ENCODE data around the gene NFS1. TPM values are rescaled to one million over a fixed set of nuclear protein-coding genes. Genes with fewer than 3 reads are reported as not detected.
A peak's percentile ranks its signal among the peaks of the same experiment; 100 is the strongest.

Gene NFS1
- total and polyA plus RNA-seq, 5 experiments from 2014 or later: 8.6 to 25.5 (median 16.6) TPM

GRCh38 chr20:35735826-35736470 lies 36.8 kb upstream of the NFS1 start:
- H3K4me3 Mint-ChIP-seq: peak overlapping the region; percentile 38 to 82 (median 68)
- no peaks in the 10 kb centered on the region for H3K27me3 Mint-ChIP-seq
- ATAC-seq (peak; percentile 16 to 26), DNase-seq (peak in 1 of 10 donors; percentile 9)
- POLR2A ChIA-PET: interaction anchor here (0.6 to 1.7 kb wide), 4 partner anchors 10 to 1971 kb away, joined by 3 to 5 read pairs (median 4); no protein-coding TSS in a partner anchor
- H3K27ac Mint-ChIP-seq: peak overlapping the region in 8 of 10 donors; percentile 7 to 83 (median 61)
- peaks cover 31 to 95% (median 58%) of the 10 kb centered on the region in 3 donors for H3K36me3 Mint-ChIP-seq
- peaks cover 27 to 88% (median 69%) of the 10 kb centered on the region in 4 donors for H3K4me1 Mint-ChIP-seq
- no peaks in the 10 kb centered on the region for H3K9me3 Mint-ChIP-seq

- peak overlapping the region; percentile 9 to 77 (median 68) for H3K4me3 Mint-ChIP-seq
- H3K27ac Mint-ChIP-seq: peak overlapping the region in 8 of 10 donors; percentile 19 to 81 (median 59)
- H3K9me3 Mint-ChIP-seq: no peaks in the 10 kb centered on the region
- ATAC-seq (no peak), DNase-seq (no peak)
- POLR2A ChIA-PET: interaction anchor here (0.6 to 1.7 kb wide), 3 partner anchors 9 to 71 kb away, joined by 3 to 5 read pairs (median 5); no protein-coding TSS in a partner anchor
- H3K4me1 Mint-ChIP-seq: peaks cover 24 to 90% (median 72%) of the 10 kb centered on the region in 4 donors
- peaks cover 24 to 97% (median 54%) of the 10 kb centered on the region in 3 donors for H3K36me3 Mint-ChIP-seq
- H3K27me3 Mint-ChIP-seq: no peaks in the 10 kb centered on the region
Measured at GRCh38 chr20:35734777-35735649, 35.9 kb upstream of the NFS1 start.

GRCh38 chr20:35734374-35734773 lies 35.2 kb upstream of the NFS1 start:
- Mint-ChIP-seq H3K9me3 (no peaks in the 10 kb centered on the region), H3K4me1 (peaks cover 23 to 90% (median 72%) of the 10 kb centered on the region in 4 donors), H3K4me3 (peak overlapping the region; percentile 9 to 75 (median 64)), H3K27ac (peak overlapping the region in 9 of 10 donors; percentile 14 to 79 (median 51)), H3K27me3 (no peaks in the 10 kb centered on the region), H3K36me3 (peaks cover 18 to 97% (median 51%) of the 10 kb centered on the region in 3 donors)
- DNase-seq (peak in 1 of 10 donors; percentile 2), ATAC-seq (no peak)
- POLR2A ChIA-PET: interaction anchor here (0.9 to 1.7 kb wide), 2 partner anchors 38 to 43 kb away, joined by 3 to 5 read pairs; no protein-coding TSS in a partner anchor

GRCh38 chr20:35732644-35732982 lies 33.5 kb upstream of the NFS1 start:
- no peaks in the 10 kb centered on the region for H3K9me3 Mint-ChIP-seq
- no peak for DNase-seq
- peak overlapping the region in 6 of 10 donors; percentile 33 to 80 (median 58) for H3K27ac Mint-ChIP-seq
- H3K27me3 Mint-ChIP-seq: no peaks in the 10 kb centered on the region
- H3K36me3 Mint-ChIP-seq: peaks cover 10 to 96% (median 37%) of the 10 kb centered on the region in 3 donors
- POLR2A ChIA-PET: interaction anchor here (1.7 kb wide), 1 partner anchor 10 kb away, joined by 8 read pairs; the partner anchor contains the start of gene RBM39
- ATAC-seq: no peak
- H3K4me3 Mint-ChIP-seq: peak overlapping the region in 9 of 10 donors; percentile 8 to 75 (median 62)
- H3K4me1 Mint-ChIP-seq: peaks cover 15 to 77% (median 61%) of the 10 kb centered on the region in 4 donors

- no peaks in the 10 kb centered on the region for H3K9me3 Mint-ChIP-seq
- no peaks in the 10 kb centered on the region for H3K27me3 Mint-ChIP-seq
- peak in 1 of 10 donors; percentile 2 for DNase-seq
- H3K4me1 Mint-ChIP-seq: peaks cover 15 to 74% (median 59%) of the 10 kb centered on the region in 4 donors
- peak overlapping the region in 8 of 10 donors; percentile 8 to 87 (median 62) for H3K27ac Mint-ChIP-seq
- H3K36me3 Mint-ChIP-seq: peaks cover 10 to 96% (median 35%) of the 10 kb centered on the region in 3 donors
- ATAC-seq: no peak
- POLR2A ChIA-PET: interaction anchor here (1.7 to 1.8 kb wide), 2 partner anchors 10 kb away, joined by 8 read pairs; partner anchors contain the start of gene RBM39
- H3K4me3 Mint-ChIP-seq: peak overlapping the region; percentile 24 to 74 (median 38)
Measured at GRCh38 chr20:35731862-35732643, 32.9 kb upstream of the NFS1 start.

- H3K36me3 Mint-ChIP-seq: peaks cover 10 to 96% (median 38%) of the 10 kb centered on the region in 3 donors
- peaks cover 16 to 77% (median 62%) of the 10 kb centered on the region in 4 donors for H3K4me1 Mint-ChIP-seq
- H3K4me3 Mint-ChIP-seq: peak overlapping the region in 5 of 10 donors; percentile 5 to 72 (median 38)
- POLR2A ChIA-PET: interaction anchor here (1.8 kb wide), 1 partner anchor 11 kb away, joined by 8 read pairs; the partner anchor contains the start of gene RBM39
- no peaks in the 10 kb centered on the region for H3K27me3 Mint-ChIP-seq
- ATAC-seq (no peak), DNase-seq (no peak)
- peak overlapping the region in 2 of 10 donors; percentile 68 to 71 for H3K27ac Mint-ChIP-seq
- H3K9me3 Mint-ChIP-seq: no peaks in the 10 kb centered on the region
Measured at GRCh38 chr20:35731469-35731788, 32.3 kb upstream of the NFS1 start.

- H3K27ac Mint-ChIP-seq: peak overlapping the region in 2 of 10 donors; percentile 10 to 14
- H3K27me3 Mint-ChIP-seq: no peaks in the 10 kb centered on the region
- peak overlapping the region in 3 of 10 donors; percentile 1 to 26 (median 6) for H3K4me3 Mint-ChIP-seq
- H3K9me3 Mint-ChIP-seq: no peaks in the 10 kb centered on the region
- H3K4me1 Mint-ChIP-seq: peaks cover 15 to 76% (median 58%) of the 10 kb centered on the region in 4 donors
- ATAC-seq (no peak), DNase-seq (no peak)
- POLR2A ChIA-PET: interaction anchor here (1.0 to 1.8 kb wide), 2 partner anchors 11 to 37 kb away, joined by 4 to 8 read pairs; partner anchors contain the start of gene RBM39
- H3K36me3 Mint-ChIP-seq: peaks cover 8 to 96% (median 37%) of the 10 kb centered on the region in 3 donors
Measured at GRCh38 chr20:35730583-35731468, 31.7 kb upstream of the NFS1 start.

GRCh38 chr20:35729836-35730582 lies 30.9 kb upstream of the NFS1 start:
- no peak for ATAC-seq
- peak overlapping the region in 6 of 10 donors; percentile 2 to 62 (median 34) for H3K27ac Mint-ChIP-seq
- peaks cover 5 to 96% (median 39%) of the 10 kb centered on the region in 3 donors for H3K36me3 Mint-ChIP-seq
- no peaks in the 10 kb centered on the region for H3K9me3 Mint-ChIP-seq
- H3K4me1 Mint-ChIP-seq: peaks cover 16 to 71% (median 59%) of the 10 kb centered on the region in 4 donors
- H3K4me3 Mint-ChIP-seq: peak overlapping the region in 9 of 10 donors; percentile 16 to 57 (median 31)
- no peaks in the 10 kb centered on the region for H3K27me3 Mint-ChIP-seq
- no peak for DNase-seq
- POLR2A ChIA-PET: interaction anchor here (1.0 to 2.0 kb wide), 4 partner anchors 9 to 38 kb away, joined by 3 to 13 read pairs (median 6); partner anchors contain the start of gene RBM39

GRCh38 chr20:35729283-35729807 lies 30.2 kb upstream of the NFS1 start:
- no peak overlapping the region for H3K27ac Mint-ChIP-seq
- peak overlapping the region in 1 of 10 donors; percentile 7 for H3K4me3 Mint-ChIP-seq
- ATAC-seq: no peak
- H3K4me1 Mint-ChIP-seq: peaks cover 15 to 68% (median 59%) of the 10 kb centered on the region in 4 donors
- no peak for DNase-seq
- peaks cover 2 to 96% (median 41%) of the 10 kb centered on the region in 3 donors for H3K36me3 Mint-ChIP-seq
- POLR2A ChIA-PET: interaction anchor here (1.0 to 2.0 kb wide), 4 partner anchors 8 to 22 kb away, joined by 3 to 13 read pairs (median 4); partner anchors contain the start of gene RBM39
- H3K27me3 Mint-ChIP-seq: no peaks in the 10 kb centered on the region
- no peaks in the 10 kb centered on the region for H3K9me3 Mint-ChIP-seq
